ENCODE measurements around the gene ARHGEF37.

- TF ChIP-seq CTCF (IDR thresholded peaks at IDR 0.05): no peak
- TF ChIP-seq POLR2A (IDR thresholded peaks at IDR 0.05): no peak
Measured at GRCh38 chr5:149679876-149680809, 98.8 kb downstream of the ARHGEF37 start.
